ENCODE results near the gene PITRM1. TPM values are rescaled to one million over a fixed set of nuclear protein-coding genes. Genes with fewer than 3 reads are reported as not detected.

The PITRM1 gene
- total RNA-seq, 4 donors from 2014 or later: 73.1 to 109 (median 81.8) TPM

DNA sequence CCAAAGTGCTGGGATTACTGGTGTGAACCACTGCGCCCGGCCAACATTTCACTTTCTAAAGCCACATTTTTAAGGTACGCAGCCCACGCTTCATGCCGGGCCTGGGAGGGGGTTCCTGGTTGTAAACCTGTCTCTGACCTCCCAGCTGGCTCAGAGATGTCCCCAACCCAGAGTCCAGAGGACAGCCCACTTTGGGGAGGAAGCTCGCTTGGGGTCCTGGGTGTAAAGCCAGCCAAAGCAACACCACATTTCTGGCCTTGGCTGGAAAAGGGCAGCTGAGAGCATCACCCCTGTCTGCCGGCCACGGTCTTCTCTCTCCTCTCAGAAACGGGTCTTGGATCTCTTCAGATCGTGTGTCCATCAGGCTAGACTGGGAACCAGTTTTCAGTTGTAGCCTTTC, 23.9 kb upstream of the PITRM1 start:
- TF ChIP-seq, protein P1, sequence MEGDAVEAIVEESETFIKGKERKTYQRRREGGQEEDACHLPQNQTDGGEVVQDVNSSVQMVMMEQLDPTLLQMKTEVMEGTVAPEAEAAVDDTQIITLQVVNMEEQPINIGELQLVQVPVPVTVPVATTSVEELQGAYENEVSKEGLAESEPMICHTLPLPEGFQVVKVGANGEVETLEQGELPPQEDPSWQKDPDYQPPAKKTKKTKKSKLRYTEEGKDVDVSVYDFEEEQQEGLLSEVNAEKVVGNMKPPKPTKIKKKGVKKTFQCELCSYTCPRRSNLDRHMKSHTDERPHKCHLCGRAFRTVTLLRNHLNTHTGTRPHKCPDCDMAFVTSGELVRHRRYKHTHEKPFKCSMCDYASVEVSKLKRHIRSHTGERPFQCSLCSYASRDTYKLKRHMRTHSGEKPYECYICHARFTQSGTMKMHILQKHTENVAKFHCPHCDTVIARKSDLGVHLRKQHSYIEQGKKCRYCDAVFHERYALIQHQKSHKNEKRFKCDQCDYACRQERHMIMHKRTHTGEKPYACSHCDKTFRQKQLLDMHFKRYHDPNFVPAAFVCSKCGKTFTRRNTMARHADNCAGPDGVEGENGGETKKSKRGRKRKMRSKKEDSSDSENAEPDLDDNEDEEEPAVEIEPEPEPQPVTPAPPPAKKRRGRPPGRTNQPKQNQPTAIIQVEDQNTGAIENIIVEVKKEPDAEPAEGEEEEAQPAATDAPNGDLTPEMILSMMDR (IDR thresholded peaks at IDR 0.05; ENCODE audit: low read depth): no peak

DNA sequence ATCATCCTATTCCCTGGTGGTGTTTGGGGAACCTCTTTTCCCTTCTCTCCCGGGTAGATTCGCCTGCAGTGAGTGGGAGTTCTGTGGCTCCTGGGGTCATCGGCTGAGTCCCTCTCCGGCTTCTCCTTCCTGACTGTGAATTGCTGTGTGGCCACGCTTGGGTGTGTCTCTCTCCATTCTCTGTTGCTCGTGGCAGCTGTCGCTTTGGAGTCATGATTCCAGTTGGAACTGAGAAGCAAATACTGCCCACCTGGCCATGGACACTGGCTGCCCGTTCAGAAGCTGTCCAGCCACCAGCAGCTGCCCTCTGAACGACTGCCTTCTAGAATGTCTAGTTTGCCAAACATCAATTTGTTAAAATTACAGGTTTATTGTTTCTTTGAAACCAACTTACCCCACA, 23.1 kb upstream of the PITRM1 start:
- TF ChIP-seq, protein P1 (IDR thresholded peaks at IDR 0.05; ENCODE audit: low read depth): no peak

- TF ChIP-seq, protein P1 (IDR thresholded peaks at IDR 0.05; ENCODE audit: low read depth): no peak
These were observed 22.7 kb upstream of the PITRM1 start for GRCh38 chr10:3195286-3195685.

GRCh38 chr10:3194871-3195270, 22.3 kb upstream of the PITRM1 start:
- TF ChIP-seq, protein P1 (IDR thresholded peaks at IDR 0.05; ENCODE audit: low read depth): no peak

GRCh38 chr10:3193751-3194150, 21.2 kb upstream of the PITRM1 start:
- TF ChIP-seq, protein P1 (IDR thresholded peaks at IDR 0.05; ENCODE audit: low read depth): no peak

DNA sequence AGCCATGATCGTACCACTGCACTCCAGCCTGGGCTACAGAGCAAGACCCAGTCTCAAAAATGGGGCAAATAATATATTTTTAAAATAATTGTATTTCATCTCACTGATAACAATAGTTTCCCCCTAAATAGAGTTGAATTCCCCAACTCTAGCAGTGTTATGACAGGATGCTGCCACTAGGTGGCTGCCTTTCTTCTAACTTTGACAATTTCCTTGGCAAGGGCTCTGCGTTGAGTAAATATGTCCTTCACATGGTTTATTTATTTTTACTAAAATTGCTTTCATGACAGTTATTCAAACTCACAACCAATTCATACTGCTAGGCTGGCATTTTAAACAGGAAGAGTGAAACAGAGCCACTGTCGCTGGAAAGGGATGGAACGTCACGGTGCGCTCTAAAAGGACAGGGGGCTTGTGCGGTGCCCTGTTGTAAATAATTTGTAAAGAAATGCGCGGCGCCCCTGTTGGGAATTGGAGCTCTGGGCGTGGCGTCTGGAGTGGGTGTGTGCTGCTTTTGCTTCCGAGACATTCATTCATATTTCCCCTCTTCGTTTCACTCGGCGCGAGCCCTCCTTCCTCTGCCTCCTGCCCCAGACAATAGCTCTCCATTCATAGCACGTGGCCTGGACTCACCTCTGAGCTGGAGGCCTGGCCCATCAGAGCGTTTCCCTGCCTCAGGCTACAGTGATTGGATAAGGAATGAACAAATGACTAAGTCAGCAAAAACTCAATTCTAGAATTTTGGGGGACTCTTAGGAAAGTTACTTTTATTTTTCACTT, 20.5 kb upstream of the PITRM1 start:
- TF ChIP-seq, protein P1 (IDR thresholded peaks at IDR 0.05; ENCODE audit: low read depth): no peak

GRCh38 chr10:3190817-3191216, 18.2 kb upstream of the PITRM1 start:
- TF ChIP-seq, protein P1 (IDR thresholded peaks at IDR 0.05; ENCODE audit: low read depth): no peak
